K562 (cell line): Measurements from ENCODE around the gene PEF1. TPM values are rescaled to one million over a fixed set of nuclear protein-coding genes. Genes with fewer than 3 reads are reported as not detected.

Source experiments
- ATAC-seq: fragments of 200-7000 bp; cut with Tn5 transposase; 3 replicates; pipeline ENCODE4 v1.9.1; 2020; ENCODE audit warnings: moderate library complexity
- BruUV-seq: library from RNA; stranded (reverse); fragments of 400-500 nt; replicated peaks from 2 replicates; lab custom pipeline; 2021; lab: Mats Ljungman, UMichigan
- CTCF ChIA-PET: fragments of 300-600 bp; formaldehyde crosslinking; extraction: SDS; loops from one replicate; lab custom pipeline; 2021; ENCODE audit warnings: low intra/inter-chr PET ratio; lab: Yijun Ruan, JAX
- POLR2A ChIA-PET: fragments of 300-600, 350-650 bp; sonication (Branson Sonifier 250); formaldehyde crosslinking; extraction: SDS; loops from one replicate; lab custom pipeline; 2021; ENCODE audit warnings: antibody characterized with exemption, inconsistent platforms; lab: Yijun Ruan, JAX
- DNase-seq, 4 experiments: peaks; one replicate each; pipeline versions ENCODE4 v3.0.0 to v3.0.0-alpha.2; 2011 to 2018; ENCODE audit warnings: low spot score in 3 of 4, mixed read lengths in 3 of 4; ENCODE audit errors: extremely low read depth in 1 of 4
- FAIRE-seq: peaks from 2 replicates; lab custom pipeline; 2011; peaks lifted over from hg19 to GRCh38; lab: Jason Lieb, UNC
- H2AFZ ChIP-seq: 2 replicates; pipeline ENCODE4 v1.6.0; 2011; ENCODE audit warnings: low read depth, low read length, control low read depth, inconsistent platforms
- H3K27ac ChIP-seq: fragments of 200-600 bp; 3 replicates; pipeline ENCODE4 v1.8.0; 2011; ENCODE audit warnings: low read depth, mild to moderate bottlenecking, control low read depth, inconsistent platforms, low read length, moderate library complexity, mixed read lengths; ENCODE audit errors: extremely low read depth
- H3K27me3 ChIP-seq, 2 experiments: fragments of 300-600 bp in 1 of 2; 2 replicates in 1 of 2; 3 replicates in 1 of 2; pipeline versions ENCODE4 v1.6.0 to v1.8.0; 2011; ENCODE audit warnings: inconsistent platforms in 2 of 2, low read length in 2 of 2, mild to moderate bottlenecking in 1 of 2, mixed read lengths in 1 of 2, moderate library complexity in 1 of 2; ENCODE audit not compliant: control insufficient read depth in 2 of 2, insufficient read depth in 2 of 2
- H3K36me3 ChIP-seq: fragments of 300-600 bp; 3 replicates; pipeline ENCODE4 v1.8.0; 2011; ENCODE audit warnings: mild to moderate bottlenecking, low read length, inconsistent platforms; ENCODE audit not compliant: control insufficient read depth, insufficient read depth
- H3K4me1 ChIP-seq, 2 experiments: fragments of 200-600 bp in 1 of 2; replicated peaks in 1 of 2; 2 replicates in 1 of 2; 3 replicates in 1 of 2; pipeline versions ENCODE4 v1.5.1 to v1.8.0; 2011; ENCODE audit warnings: inconsistent platforms in 2 of 2, low read length in 2 of 2, mild to moderate bottlenecking in 1 of 2, mixed read lengths in 1 of 2, moderate library complexity in 1 of 2; ENCODE audit not compliant: control insufficient read depth in 2 of 2, insufficient read depth in 2 of 2
- H3K4me2 ChIP-seq: 2 replicates; pipeline ENCODE4 v1.6.1; 2011; ENCODE audit warnings: low read length, control low read depth, inconsistent platforms, mixed read lengths; ENCODE audit not compliant: insufficient read depth
- H3K4me3 ChIP-seq: fragments of 200-600 bp; sonication (generic), shearing (Covaris generic); 2 replicates; pipeline ENCODE4 v1.5.1; 2016; ENCODE audit warnings: control low read depth, inconsistent platforms
- H3K79me2 ChIP-seq: fragments of 200-600 bp; 3 replicates; pipeline ENCODE4 v1.8.0; 2011; ENCODE audit warnings: low read length, inconsistent platforms; ENCODE audit not compliant: control insufficient read depth, insufficient read depth
- H3K9ac ChIP-seq, 2 experiments: 2 replicates each; pipeline versions ENCODE4 v1.6.0 to v1.6.1; 2011; ENCODE audit warnings: low read depth in 2 of 2, low read length in 2 of 2, control low read depth in 1 of 2, inconsistent platforms in 1 of 2, mild to moderate bottlenecking in 1 of 2, mixed read lengths in 1 of 2; ENCODE audit not compliant: insufficient read depth in 1 of 2
- H3K9me1 ChIP-seq: one replicate; pipeline ENCODE4 v1.6.0; 2011; ENCODE audit warnings: inconsistent platforms, mild to moderate bottlenecking, low read length, moderate library complexity; ENCODE audit not compliant: control insufficient read depth, insufficient read depth
- H3K9me3 ChIP-seq: replicated peaks from 2 replicates; pipeline ENCODE4 v1.5.1; 2011; ENCODE audit warnings: low read depth, low read length, inconsistent platforms; ENCODE audit not compliant: control insufficient read depth, insufficient read depth
- H4K20me1 ChIP-seq: replicated peaks from 2 replicates; pipeline ENCODE4 v1.6.1; 2011; ENCODE audit warnings: low read length, inconsistent platforms, mixed read lengths; ENCODE audit not compliant: control insufficient read depth, insufficient read depth
- HCFC1 ChIP-seq: IDR thresholded peaks from 2 replicates; pipeline ENCODE4 v1.6.1; 2012; ENCODE audit warnings: low read depth, low read length, improper control_type of control experiment
- KLF10 ChIP-seq: fragments of 250-450 bp; sonication (Bioruptor Pico); IDR thresholded peaks from 2 replicates; pipeline ENCODE4 v1.6.1; 2021; ENCODE audit warnings: matching md5 sums
- NFYB ChIP-seq: IDR thresholded peaks from 2 replicates; pipeline ENCODE4 v1.6.1; 2011; ENCODE audit warnings: mild to moderate bottlenecking, moderate library complexity; ENCODE audit not compliant: insufficient read length; ENCODE audit errors: extremely low read depth
- SREBF1 ChIP-seq: fragments of 150-350 bp; IDR thresholded peaks from 2 replicates; pipeline ENCODE4 v1.6.1; 2014; ENCODE audit warnings: antibody characterized with exemption, low read depth, low read length, borderline replicate concordance
- ZNF133 ChIP-seq: fragments of 250-450 bp; sonication (Bioruptor Pico); IDR thresholded peaks from 2 replicates; pipeline ENCODE4 v1.4.0; 2020; ENCODE audit warnings: mild to moderate bottlenecking
- ZNF717 ChIP-seq: fragments of 250-450 bp; sonication (Bioruptor Pico); IDR thresholded peaks from 2 replicates; pipeline ENCODE4 v1.5.0; 2021
- whole genome bisulfite sequencing: fragments of 100-300 bp; shearing (Covaris generic); methylation state at CpG from one replicate; pipeline ENCODE4 v1.1.6; 2016; ENCODE audit warnings: low coverage, mixed read lengths; ENCODE audit not compliant: insufficient coverage; ENCODE audit errors: missing lambda C conversion rate; 5-methylcytosine and 5-hydroxymethylcytosine counted together
- in situ Hi-C: fragments of 300-500 bp; cut with MboI; formaldehyde crosslinking; loops from 4 replicates; pipeline ENCODE4 v1.15.0; 2018; ENCODE audit warnings: inconsistent platforms, mixed read lengths
- intact Hi-C: fragments of 100-400 bp; cut with micrococcal nuclease; formaldehyde crosslinking; loops from 2 replicates; pipeline ENCODE4 v1.14.2; 2022
- polyA plus RNA-seq, 8 experiments: library from polyadenylated mRNA; depleted of rRNA in 4 of 8; stranded (reverse) in 5 of 8; unstranded in 3 of 8; fragments of >200 nt; fragmentation: Nextera tagmentation in 2 of 8; fragmentation: Illumina TruSeq in 1 of 8; extraction: Ambion mirVana in 2 of 8; extraction: Trizol in 1 of 8; gene quantifications; 2 replicates each; pipeline versions ENCODE4 v1.2.1 to v1.2.3, GENCODE V29; 2011 to 2014; ENCODE audit warnings: inconsistent platforms in 1 of 8, missing spikeins in 1 of 8
- total RNA-seq, 7 experiments: library from RNA; depleted of rRNA in 6 of 7; stranded (reverse); fragments of >200 nt in 6 of 7; fragmentation: Illumina TruSeq in 2 of 7; extraction: Trizol in 2 of 7; gene quantifications; 2 replicates each; pipeline versions ENCODE4 v1.2.1 to v1.2.3, GENCODE V29; 2011 to 2021; ENCODE audit warnings: low replicate concordance in 1 of 7

The PEF1 gene
- total and polyA plus RNA-seq, 9 of the 15 experiments (the other 6 are each of a cell fraction or from before 2014, with no cell fraction given) = 26.3 to 95.5 (median 61.9) TPM

DNA sequence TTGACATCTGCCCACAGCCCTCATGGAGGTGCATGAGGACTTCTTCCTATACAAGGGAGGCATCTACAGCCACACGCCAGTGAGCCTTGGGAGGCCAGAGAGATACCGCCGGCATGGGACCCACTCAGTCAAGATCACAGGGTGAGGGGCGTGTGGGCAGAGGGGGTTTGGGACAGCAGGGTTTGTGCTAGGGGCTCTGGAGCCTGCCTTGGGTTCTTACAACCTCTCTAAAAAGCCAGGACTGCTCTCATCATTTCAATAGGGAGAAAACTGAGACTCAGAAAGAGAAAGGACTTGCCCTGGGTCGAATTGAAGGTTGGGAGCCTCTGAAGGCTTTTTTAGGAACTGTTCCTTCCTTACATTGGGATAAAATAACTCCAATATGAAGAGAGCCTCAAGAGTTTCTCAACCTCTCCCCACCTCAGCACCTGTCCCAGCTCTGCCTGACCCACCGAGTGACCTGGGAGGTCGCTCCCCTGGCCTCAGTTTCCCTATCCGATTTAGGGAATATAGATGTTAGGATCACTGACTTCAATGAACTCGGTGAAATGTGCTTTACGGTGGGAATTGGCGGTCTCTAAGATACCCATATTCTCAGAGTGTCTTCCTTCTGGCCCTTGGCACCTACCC lies 58.8 kb downstream of the PEF1 start:
- intact Hi-C loops = no loop called here
- Histone ChIP-seq H4K20me1 (peaks cover 11% of the 10 kb centered on the region), H3K4me2 (no peak overlapping the region), H2AFZ (no peak overlapping the region), H3K9me1 (no peaks in the 10 kb centered on the region), H3K9me3 (no peaks in the 10 kb centered on the region), H3K27ac (no peak overlapping the region), H3K27me3 (peaks cover 45 to 83% of the 10 kb centered on the region in 2 experiments), H3K4me1 (peaks cover 0 to 25% of the 10 kb centered on the region in 2 experiments; a peak in 2 of 5 replicates), H3K4me3 (no peak overlapping the region), H3K79me2 (no peaks in the 10 kb centered on the region), H3K9ac (no peak overlapping the region), H3K36me3 (no peaks in the 10 kb centered on the region)
- TF ChIP-seq HCFC1 = no peak
- TF ChIP-seq ZNF717 (CRISPR knock-in tag) = no peak
- TF ChIP-seq ZNF133 (CRISPR knock-in tag) = no peak
- TF ChIP-seq SREBF1 = no peak
- TF ChIP-seq NFYB = no peak
- no peak for TF ChIP-seq KLF10 (CRISPR knock-in tag)
- CTCF ChIA-PET = no interaction called here
- FAIRE-seq = no peak
- 10% methylated on average over 11 of the region's 11 CpGs for WGBS
- no peak for ATAC-seq
- POLR2A ChIA-PET = no interaction called here
- in situ Hi-C loops = no loop called here
- no TSS peak for BruUV-seq
- DNase-seq = peak in 1 of 4 experiments; percentile 8
